CD1c-positive myeloid dendritic cell (primary cell): ENCODE data around the gene TTYH2.

ENCODE experiments used
- DNase-seq: peaks from one replicate; pipeline ENCODE4 v3.0.0-alpha.2; 2016; ENCODE audit errors: extremely low spot score

TTYH2 gene

DNA sequence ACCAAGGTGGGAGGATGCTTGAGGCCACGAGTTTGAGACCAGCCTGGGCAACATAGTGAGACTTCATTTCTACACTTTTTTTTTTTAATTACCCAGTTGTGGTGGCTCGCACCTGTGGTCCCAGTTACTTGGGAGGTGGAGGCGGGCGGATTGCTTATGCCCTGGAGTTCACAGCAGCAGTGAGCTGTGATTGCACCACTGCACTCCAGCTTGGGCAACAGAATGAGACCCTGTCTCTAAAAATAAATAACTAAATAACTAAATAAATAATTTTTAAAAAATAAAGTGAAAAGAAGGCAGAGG, 70.0 kb downstream of the TTYH2 start:
- no peak for DNase-seq

- no peak for DNase-seq
Measured at GRCh38 chr17:74287031-74287602, 73.7 kb downstream of the TTYH2 start.

DNA sequence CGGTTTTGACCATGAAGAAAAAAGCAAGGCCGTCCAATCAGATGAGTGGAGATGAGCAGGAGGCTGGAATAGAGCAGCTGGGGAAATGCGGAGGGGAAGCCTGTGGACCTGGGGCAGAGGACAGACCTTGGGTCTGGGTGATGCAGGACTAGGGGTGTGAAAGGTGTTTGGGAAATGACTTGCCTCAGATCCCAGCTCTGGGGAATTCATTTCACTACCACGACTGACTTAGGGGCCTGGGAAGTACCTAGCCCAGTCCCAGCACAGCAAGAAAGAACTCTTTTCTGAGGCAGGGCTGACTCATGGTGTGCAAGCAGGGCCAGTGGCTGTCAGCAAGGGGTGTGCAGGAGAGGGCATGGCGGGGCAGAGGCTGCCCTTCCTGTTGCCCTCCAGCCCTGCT, 75.4 kb downstream of the TTYH2 start:
- no peak for DNase-seq

GRCh38 chr17:74289688-74290087, 76.3 kb downstream of the TTYH2 start:
- peak; percentile 28 for DNase-seq

DNA sequence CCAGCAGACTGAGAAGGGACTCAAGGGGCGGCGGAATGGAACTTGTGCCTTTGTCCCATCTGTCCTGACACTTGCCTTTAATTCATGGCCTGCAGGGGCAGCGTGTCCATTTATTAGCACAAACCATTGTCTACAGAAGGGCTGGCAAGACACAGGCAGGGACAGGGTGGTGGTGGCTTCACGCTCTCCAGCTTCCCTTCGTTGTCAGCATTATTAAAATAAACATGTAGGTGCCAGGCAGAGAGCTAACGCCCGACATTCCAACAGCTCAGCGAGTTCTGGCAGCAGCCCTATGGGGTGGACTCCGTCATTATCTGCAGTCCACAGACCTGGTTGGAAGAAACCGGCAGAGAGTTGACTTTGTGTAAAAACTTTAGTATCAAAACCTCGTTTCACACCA, 77.0 kb downstream of the TTYH2 start:
- no peak for DNase-seq

GRCh38 chr17:74292495-74292894, 79.1 kb downstream of the TTYH2 start:
- DNase-seq = no peak

DNA sequence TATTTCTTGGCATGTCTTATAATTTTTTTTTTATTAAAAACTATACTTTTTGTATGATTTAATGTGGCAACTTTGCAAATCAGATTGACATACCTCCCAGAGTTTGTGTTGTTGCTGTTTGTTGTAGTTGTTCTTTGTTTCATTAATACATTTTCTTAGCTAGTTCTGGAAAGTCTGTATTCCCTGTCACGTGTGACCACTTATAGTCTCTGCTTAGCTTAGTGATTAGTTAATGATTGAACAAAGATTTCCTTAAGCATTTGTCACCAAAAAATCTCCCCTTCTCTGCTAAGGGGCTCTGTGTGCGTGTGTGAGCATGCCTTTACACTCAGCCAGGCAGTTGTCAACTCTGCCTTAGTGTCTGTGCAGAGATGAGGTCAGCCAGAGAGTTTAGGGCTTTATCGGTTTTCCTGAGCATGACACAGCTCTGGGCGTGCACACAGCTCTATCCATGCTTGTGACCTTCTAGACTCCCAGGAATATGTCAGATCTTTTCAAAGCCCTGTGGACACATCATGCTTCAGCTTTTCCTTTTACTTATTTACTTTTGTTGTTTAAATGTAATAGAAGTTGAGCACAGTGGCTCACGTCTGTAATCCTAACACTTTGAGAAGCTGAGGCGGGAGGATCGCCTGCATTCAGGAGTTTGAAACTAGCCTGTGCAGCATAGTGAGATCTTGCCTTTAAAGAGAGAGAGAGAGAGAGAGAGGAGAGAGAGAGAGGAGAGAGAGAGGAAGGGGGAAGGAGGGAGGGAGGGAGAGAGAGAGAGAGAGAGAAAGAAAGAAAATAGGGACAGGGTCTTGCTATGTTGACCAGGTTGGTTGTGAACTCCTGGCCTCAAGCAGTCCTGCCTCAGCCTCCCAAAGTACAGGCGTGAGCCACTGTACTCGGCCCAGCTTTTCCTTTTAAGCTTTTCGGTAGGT, 82.5 kb downstream of the TTYH2 start:
- DNase-seq = no peak

DNA sequence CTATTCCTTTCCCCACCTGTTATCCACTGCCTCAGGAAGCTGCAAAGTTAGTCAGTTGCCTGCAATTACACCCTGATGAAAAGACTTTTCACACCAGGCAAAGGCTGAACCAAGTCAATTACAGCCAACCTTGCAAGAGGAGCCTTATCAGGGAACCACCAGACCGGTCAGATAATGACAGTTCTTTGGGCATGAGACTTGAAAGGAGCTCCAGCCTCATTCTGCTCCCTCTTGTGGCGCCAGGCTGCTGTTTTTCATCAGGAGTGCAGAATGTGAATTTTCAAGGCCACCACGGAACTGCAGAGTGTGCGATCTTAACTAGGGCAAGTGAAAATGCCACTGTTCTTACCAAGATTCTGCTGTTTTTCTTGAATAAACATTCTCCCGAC, 83.2 kb downstream of the TTYH2 start:
- peak; percentile 67 for DNase-seq

DNA sequence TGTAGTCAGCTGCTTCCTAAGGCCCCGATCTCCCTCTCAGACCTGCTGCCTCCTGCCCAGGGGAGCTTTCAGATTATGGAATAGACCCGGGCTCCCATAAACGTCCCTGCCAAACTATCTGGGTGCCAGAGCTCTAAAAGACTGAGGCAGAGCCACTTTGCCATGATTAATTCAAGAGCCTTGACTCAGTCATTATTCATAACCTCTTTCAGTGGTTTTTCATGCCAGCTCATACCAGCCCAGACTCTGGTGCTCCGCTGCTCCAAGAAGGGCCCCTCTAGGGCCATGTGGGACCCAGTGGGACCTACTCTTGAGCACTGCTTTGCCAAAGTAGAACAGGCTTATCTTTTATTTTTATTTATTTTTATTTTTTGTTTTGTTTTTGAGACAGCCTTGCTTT, 84.6 kb downstream of the TTYH2 start:
- no peak for DNase-seq

DNA sequence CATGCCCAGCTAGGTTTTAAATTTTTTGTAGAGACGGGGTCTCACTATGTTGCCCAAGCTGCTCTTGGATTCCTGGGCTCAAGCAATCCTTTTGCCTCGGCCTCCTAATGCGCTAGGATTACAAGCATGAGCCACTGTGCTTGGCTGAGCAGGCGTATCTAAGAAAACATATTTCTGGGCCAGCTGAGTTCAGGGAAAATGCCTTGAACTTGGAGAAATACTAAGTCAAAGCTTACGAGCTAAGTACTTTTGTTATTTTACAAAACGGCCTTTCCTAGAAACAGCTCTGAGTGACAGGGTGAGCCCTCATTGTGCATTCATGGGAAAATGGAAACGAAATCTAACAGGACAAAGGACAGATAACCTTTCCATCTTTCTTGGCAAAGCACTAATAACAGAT, 85.4 kb downstream of the TTYH2 start:
- no peak for DNase-seq

GRCh38 chr17:74299226-74300009, 86.0 kb downstream of the TTYH2 start:
- DNase-seq = no peak

GRCh38 chr17:74303305-74303704, 89.9 kb downstream of the TTYH2 start:
- no peak for DNase-seq

GRCh38 chr17:74304184-74304583, 90.8 kb downstream of the TTYH2 start:
- DNase-seq = no peak

- DNase-seq = no peak
Measured at GRCh38 chr17:74305865-74306654, 92.7 kb downstream of the TTYH2 start.

DNA sequence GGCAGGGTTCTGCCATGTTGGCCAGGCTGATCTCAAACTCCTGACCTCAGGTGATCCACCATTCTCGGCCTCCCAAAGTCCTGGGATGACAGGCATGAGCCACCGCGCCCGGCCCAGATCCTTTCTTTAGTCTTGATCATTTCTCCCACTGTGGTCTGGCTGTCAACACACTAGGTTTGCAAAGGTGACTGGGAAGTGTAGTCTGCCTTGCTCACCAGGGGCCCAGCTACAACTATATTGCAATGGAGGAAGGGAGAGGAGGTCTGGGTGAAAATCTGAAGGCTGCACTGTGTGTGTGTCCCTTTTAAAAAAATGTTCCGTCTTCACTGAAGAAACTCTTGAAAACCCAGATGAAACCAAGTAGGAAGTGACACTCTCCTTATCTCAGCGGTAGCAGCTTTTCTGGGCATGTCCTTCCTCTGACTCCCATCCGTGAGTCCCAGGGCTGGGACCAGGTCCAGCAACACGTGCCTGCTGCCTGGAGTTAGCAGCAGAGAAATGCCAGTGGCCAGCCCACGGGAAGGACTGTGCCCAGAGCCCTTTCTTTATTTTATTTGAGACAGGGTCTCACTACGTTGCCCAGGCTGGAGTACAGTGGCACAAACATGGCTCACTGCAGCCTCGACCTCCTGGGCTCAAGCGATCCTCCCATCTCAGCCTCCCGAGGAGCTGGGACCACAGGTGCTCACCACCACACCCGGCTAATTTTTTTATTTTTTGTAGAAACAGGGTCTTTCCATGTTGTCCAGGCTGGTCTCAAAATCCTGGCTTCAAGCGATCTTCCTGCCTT, 94.8 kb downstream of the TTYH2 start:
- no peak for DNase-seq

DNA sequence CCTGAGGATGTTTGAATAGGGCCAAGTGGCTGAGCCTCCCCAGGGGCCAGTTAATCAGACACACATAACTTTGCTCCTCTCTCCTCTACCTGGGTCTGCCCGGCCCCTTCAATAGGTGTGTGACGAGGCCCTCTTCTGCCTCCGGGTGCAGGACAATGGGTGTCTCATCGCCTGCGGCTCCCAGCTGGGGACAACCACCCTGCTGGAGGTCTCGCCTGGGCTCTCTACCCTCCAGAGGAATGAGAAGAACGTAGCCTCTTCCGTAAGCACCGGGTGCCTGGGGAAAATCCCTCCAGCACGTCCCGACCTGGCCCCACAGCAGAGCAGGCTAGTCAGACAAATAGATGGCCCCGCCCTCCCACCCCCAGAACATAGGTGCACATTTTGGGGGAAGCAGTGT, 96.5 kb downstream of the TTYH2 start:
- no peak for DNase-seq
